ENCODE data around the gene ANKRD9.

ANKRD9 gene

GRCh38 chr14:102532204-102532658 is 22.7 kb upstream of the ANKRD9 start:
- TF ChIP-seq ZFP3 (CRISPR knock-in tag; IDR thresholded peaks at IDR 0.05): no peak
- TF ChIP-seq ZNF70 (CRISPR knock-in tag; IDR thresholded peaks at IDR 0.05): no peak
- TF ChIP-seq RARB (CRISPR knock-in tag; IDR thresholded peaks at IDR 0.05): no peak
- no peak for TF ChIP-seq CSRNP3 (CRISPR knock-in tag; IDR thresholded peaks at IDR 0.05)
- no peak for TF ChIP-seq ZNF565 (CRISPR knock-in tag; conservative IDR thresholded peaks at IDR 0.05; ENCODE audit: low read depth)
- no peak for TF ChIP-seq ESRRG (CRISPR knock-in tag; IDR thresholded peaks at IDR 0.05)
- TF ChIP-seq ARNTL (CRISPR knock-in tag; IDR thresholded peaks at IDR 0.05; ENCODE audit: borderline replicate concordance, low read depth): no peak
- no peak for TF ChIP-seq ISL1 (CRISPR knock-in tag; IDR thresholded peaks at IDR 0.05)
- no peak for ATAC-seq

- ATAC-seq: no peak
- no peak for TF ChIP-seq ZNF70 (CRISPR knock-in tag; IDR thresholded peaks at IDR 0.05)
- TF ChIP-seq ARNTL (CRISPR knock-in tag; IDR thresholded peaks at IDR 0.05; ENCODE audit: borderline replicate concordance, low read depth): no peak
- no peak for TF ChIP-seq TOX (CRISPR knock-in tag; IDR thresholded peaks at IDR 0.05; ENCODE audit: borderline replicate concordance)
- no peak for TF ChIP-seq CSRNP3 (CRISPR knock-in tag; IDR thresholded peaks at IDR 0.05)
- TF ChIP-seq CSDC2 (CRISPR knock-in tag; IDR thresholded peaks at IDR 0.05): no peak
- TF ChIP-seq GLIS3 (CRISPR knock-in tag; IDR thresholded peaks at IDR 0.05): no peak
- no peak for TF ChIP-seq POU6F1 (CRISPR knock-in tag; IDR thresholded peaks at IDR 0.05; ENCODE audit: borderline replicate concordance, low read depth)
- no peak for TF ChIP-seq BACH2 (CRISPR knock-in tag; IDR thresholded peaks at IDR 0.05; ENCODE audit: borderline replicate concordance)
- TF ChIP-seq ZNF565 (CRISPR knock-in tag; conservative IDR thresholded peaks at IDR 0.05; ENCODE audit: low read depth): no peak
- TF ChIP-seq PPARA (CRISPR knock-in tag; IDR thresholded peaks at IDR 0.05; ENCODE audit: borderline replicate concordance): no peak
- no peak for TF ChIP-seq ZFP3 (CRISPR knock-in tag; IDR thresholded peaks at IDR 0.05)
- TF ChIP-seq PATZ1 (CRISPR knock-in tag; IDR thresholded peaks at IDR 0.05; ENCODE audit: borderline replicate concordance): no peak
- TF ChIP-seq ESRRG (CRISPR knock-in tag; IDR thresholded peaks at IDR 0.05): no peak
- no peak for TF ChIP-seq OSR1 (CRISPR knock-in tag; IDR thresholded peaks at IDR 0.05)
- no peak for TF ChIP-seq ZFP30 (CRISPR knock-in tag; IDR thresholded peaks at IDR 0.05)
- TF ChIP-seq ZNF8 (CRISPR knock-in tag; IDR thresholded peaks at IDR 0.05): no peak
- TF ChIP-seq ZC3H10 (CRISPR knock-in tag; IDR thresholded peaks at IDR 0.05): no peak
- no peak for TF ChIP-seq RARB (CRISPR knock-in tag; IDR thresholded peaks at IDR 0.05)
These were observed 21.4 kb upstream of the ANKRD9 start for GRCh38 chr14:102530828-102531478.

GRCh38 chr14:102528431-102529170 is 19.0 kb upstream of the ANKRD9 start:
- no peak for TF ChIP-seq CSDC2 (CRISPR knock-in tag; IDR thresholded peaks at IDR 0.05)
- TF ChIP-seq PPARA (CRISPR knock-in tag; IDR thresholded peaks at IDR 0.05; ENCODE audit: borderline replicate concordance): no peak
- TF ChIP-seq ZFP30 (CRISPR knock-in tag; IDR thresholded peaks at IDR 0.05): no peak
- no peak for TF ChIP-seq CSRNP3 (CRISPR knock-in tag; IDR thresholded peaks at IDR 0.05)
- no peak for TF ChIP-seq TCF4 (CRISPR knock-in tag; IDR thresholded peaks at IDR 0.05; ENCODE audit: borderline replicate concordance)
- TF ChIP-seq ZNF8 (CRISPR knock-in tag; IDR thresholded peaks at IDR 0.05): no peak
- no peak for TF ChIP-seq PATZ1 (CRISPR knock-in tag; IDR thresholded peaks at IDR 0.05; ENCODE audit: borderline replicate concordance)
- TF ChIP-seq OSR1 (CRISPR knock-in tag; IDR thresholded peaks at IDR 0.05): no peak
- TF ChIP-seq ARNTL (CRISPR knock-in tag; IDR thresholded peaks at IDR 0.05; ENCODE audit: borderline replicate concordance, low read depth): no peak
- ATAC-seq: no peak
